HG03095 (cell line): ENCODE measurements around the gene KIF26A.
"Not testable (repeated sequence)": the region's sequence is repeated elsewhere in the genome, so short reads cannot be mapped to it uniquely, and the experiment has no call there.

Experiments used
- ATAC-seq: cut with Tn5 transposase; IDR thresholded peaks from one replicate; pipeline ENCODE4 v1.9.1; 2021; ENCODE audit warnings: moderate library complexity; ENCODE audit not compliant: unreplicated experiment

The KIF26A gene

DNA sequence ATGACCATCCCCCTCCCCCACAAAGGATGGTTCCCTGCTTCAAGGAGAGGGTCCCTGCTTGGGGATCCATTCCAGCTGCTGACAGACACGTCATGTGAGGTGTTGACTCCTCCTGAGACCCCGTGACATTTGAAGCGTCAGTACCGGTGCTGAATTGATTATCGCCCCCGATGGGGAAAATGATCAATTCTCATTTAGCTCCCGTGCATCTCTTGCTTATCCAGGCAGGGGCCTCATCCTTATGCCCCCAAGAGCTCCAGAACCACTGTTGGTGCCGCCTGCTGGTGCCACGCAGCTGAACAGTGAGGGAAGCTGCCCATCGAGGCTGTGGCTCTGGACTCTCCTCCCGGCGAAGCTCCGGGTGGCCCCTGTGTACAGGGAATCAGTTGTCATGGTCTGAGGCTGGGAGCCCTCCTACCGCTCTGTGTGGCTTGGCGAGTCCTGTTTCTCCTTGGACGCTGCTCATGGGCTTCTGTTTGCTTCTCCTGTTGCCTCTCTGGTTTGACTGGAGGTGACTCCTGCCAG lies 4.6 kb downstream of the KIF26A start:
- ATAC-seq = no peak

DNA sequence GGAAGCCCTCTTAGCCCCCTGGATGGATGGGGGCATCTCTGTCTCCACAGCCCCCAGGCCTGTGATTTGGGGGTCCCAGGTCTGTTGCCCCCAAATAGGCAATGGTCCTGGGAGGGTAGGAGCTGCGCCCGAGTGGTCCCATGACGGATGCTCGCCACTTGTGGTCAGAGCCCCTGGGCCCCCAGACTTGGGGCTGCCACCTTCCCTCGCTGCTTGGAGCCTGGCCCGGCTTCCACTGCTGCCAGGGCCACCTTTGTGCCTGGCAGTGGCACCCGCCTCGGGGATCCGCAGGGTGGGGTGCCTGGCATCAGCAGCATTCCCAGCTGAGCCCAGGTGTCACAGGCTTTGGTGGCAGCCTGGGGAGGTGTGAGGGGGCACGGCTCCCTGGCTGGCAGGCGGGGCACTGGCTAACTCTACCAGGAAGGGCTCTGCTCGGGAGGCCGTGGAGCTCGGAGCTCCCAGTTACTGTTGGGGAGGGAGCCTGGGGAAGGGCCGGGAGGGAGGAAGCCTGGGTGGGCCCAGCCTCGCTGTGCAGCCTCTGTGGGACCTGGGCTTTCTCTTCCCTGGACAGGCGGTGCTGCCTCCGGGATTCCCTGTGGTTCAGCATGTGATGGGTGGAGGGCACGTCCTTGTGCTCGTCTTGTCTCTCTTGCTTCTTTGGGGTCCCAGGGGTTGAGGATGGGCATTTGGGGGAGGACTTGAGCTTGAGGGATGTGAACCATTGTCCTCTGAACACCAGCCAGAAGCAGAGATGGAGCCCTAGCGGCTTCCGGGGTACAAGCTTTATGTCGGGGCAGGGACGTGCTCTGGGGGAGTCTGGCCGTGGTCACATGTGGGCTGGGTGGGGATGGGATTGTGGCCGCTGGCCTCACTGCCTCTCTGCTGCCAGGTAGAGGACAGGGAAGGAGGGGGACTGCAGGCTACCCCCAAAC lies 5.4 kb downstream of the KIF26A start:
- no peak for ATAC-seq

DNA sequence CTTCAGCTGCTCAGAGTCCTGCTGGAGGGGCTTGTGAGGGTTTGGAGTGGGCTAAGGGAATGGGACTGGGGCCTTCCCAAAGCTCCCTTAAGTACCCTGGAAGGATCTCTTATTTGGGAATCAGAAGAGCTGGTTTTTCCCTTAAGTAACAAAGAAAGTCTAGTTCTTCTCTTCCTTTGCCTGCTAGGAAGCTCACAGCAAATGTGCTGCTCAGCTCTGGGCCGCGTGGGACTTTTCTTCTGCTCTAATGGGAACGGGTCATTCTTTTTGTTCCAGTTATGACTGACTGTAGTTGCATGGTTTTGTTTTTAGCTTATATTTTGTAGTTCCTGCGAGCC lies 6.0 kb downstream of the KIF26A start:
- ATAC-seq = no peak

DNA sequence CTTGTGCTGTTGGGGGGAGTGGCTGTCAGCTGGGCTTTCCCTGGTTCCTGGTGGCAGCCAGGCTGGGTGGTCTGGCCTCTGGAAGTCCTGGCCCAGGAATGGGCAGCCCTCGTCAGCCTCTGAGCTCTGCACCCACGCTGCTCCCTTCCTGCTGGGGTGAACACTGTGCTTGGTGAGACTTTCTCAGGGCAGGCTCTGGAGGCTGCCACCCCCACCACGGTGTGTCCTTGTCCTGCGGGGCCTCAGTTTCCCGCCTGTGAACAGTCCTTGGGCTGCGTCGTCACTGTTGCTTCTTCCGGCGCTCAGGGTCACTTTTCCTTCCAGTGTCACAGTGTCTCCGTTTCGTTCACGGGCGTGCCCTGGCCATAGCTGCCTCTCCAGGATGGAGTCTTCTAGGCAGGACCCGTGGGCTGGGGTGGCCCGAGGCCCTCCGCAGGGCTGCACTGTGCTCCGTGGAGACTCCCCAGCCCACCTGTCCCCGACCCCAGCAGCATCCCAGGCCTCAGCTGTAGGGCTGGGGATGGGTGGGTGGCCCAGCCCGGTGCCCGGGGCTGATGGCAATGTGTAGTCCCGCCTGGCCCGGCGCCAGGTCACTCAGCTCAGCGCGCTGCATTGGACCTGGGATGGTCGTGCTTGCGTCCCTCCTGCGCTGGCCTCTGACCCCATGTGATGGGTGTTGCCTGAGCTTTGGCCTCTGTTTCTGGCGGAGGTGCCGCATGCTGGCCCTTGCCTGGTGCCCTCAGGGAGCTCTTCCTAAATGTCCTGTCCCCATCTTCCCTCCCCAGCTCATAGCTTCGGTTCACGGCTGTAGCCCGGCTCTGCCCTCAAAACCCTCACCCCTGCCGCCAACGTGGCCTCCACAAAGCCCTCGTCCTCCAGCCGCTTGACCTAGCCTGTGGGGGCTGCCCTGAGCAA lies 6.8 kb downstream of the KIF26A start:
- no peak for ATAC-seq

- no peak for ATAC-seq
Observed at GRCh38 chr14:104145826-104146601, 7.6 kb downstream of the KIF26A start.

- ATAC-seq = no peak
Observed at GRCh38 chr14:104146651-104147345, 8.4 kb downstream of the KIF26A start.

DNA sequence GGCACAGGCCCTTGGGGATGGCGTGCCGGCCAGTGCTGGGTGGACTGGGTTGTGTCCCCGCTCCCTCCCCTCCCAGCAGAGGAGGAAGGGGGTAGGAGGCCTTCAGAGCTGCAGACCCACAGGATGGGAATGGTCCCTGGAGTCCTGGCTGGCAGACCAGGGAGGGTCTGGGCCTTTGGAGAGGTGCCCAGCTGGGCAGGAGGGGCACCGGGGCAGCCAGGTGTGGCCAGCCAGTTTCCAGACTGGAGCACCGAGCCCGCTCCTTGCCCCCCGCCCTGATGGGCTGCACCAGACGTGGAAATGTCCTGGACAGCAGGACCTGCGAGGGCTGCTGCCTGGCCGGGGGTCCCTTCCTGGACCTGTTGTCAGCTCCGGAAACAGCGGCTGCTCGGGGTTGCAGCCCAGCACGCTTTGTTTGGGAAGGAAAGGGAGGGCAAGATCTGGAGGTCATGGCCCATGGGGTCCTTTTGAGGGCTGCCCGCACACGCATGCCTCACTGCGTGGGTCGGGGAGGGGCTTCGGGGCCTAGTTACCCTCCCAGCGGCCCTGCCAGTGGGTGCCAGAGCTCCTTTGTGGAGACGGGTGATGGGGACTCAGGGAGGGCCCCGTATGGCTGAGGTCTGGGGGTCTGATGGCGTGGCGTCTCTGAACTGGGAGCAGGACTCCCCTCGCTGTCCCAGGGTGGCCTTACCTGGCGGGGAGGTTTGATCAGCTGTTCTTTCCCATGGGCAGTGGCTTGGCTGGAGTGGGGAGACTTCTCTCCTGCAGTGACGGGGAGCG lies 9.1 kb downstream of the KIF26A start:
- ATAC-seq = no peak

DNA sequence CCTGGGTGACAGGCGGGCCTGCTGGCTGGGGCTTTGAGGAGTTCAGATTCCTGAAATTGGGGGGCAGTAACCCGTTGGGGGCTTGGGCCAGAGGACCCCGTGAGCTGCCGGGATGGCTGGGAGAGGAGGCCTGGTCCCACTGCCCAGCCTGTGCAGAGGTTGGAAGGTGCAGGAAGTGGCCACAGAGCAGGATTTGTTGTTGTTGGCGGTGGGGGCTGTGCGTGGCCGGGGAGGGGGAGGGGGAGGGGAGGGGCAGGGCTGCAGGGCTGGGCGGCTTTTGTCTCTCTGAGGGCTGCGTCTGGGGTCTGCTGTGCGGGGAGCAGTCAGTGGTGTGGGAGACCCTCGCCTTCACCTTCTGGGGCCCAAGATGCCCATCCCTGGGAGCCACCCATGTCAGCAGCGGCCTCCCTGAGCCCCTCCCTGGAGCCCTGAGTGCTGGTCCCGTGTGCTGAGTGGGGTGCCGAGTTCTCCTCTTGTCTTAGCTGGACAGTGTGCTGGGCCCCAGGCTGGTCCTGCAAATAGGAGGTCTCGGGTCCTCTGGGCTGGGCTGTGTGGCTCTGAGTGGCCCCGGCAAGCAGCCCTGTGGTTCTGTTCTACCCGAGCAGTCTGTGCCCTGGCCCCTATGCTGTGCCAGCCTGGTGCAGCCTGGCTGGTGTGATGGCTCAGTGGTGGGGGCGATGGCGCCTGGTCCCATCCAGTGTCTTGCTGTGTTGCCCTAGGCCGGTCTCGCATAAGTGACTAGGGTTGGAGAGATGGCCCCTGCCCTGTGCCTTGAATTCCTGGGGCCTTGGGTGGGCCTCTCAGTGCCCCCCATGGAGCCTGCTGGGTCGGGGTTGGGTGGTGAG lies 10.3 kb downstream of the KIF26A start:
- no peak for ATAC-seq

DNA sequence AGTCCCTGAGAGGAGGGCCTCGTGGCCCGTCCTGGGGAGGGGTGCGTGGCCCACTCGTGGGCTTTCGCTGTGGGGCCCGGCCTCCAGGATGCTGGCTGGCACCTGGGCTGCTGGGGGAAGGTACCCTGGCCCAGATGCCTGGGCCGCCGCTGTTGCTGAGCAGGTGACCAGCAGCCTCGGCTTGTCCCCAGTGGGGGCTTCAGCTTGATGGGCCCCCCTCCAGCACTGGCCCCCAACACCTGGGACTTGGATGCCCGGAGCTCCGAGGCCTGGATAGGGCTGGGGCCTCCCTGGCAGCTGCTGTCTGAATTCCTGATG lies 10.8 kb downstream of the KIF26A start:
- ATAC-seq = no peak

DNA sequence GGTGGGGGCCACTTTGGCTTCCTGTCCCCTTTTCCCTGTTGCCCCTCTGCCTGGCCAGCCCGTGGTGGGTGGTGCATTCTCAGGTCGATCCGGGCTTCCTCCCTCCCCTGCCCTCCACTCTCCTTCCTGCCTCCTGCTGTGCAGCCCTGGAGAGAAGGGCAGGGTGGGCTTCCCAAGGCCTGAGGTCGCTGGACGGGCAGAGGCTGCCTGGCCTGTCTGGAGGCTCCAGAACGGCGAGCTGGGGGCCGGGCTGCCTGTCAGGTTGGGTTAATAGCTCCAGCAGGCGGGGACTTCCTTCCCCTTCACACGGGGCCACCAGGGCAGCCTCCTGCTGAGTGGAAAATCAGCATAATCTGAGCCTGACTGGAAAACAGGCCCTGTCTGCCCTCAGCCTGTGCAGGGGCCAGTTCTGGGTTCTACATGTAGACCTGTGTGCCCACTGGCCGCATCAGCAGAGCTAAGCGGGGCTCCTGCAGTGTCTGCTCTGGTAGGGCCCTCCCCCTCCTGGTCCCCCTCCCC lies 11.3 kb downstream of the KIF26A start:
- no peak for ATAC-seq

- no peak for ATAC-seq
Observed at GRCh38 chr14:104150136-104151025, 12.0 kb downstream of the KIF26A start.

DNA sequence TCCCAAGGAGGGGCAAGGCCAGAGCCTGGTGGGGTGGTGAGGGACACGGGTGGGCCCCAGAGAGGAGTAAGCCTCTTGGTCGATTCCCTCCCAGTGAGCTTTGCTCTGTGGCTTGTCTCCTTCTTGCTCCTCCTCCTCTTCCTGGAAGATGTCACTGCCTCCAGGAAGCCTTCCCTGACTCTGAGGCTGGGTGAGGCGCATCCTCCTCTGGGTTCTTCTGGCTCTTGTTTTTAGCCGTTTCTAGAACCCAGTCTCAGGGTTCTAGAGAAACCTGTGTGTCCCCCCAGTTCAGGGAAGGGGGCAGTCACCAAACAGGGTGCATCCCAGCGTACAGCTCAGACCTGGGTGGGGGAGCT lies 12.6 kb downstream of the KIF26A start:
- ATAC-seq = no peak

GRCh38 chr14:104151566-104152245 lies 13.3 kb downstream of the KIF26A start:
- ATAC-seq = no peak

- no peak for ATAC-seq
Observed at GRCh38 chr14:104152246-104152575, 13.8 kb downstream of the KIF26A start.

DNA sequence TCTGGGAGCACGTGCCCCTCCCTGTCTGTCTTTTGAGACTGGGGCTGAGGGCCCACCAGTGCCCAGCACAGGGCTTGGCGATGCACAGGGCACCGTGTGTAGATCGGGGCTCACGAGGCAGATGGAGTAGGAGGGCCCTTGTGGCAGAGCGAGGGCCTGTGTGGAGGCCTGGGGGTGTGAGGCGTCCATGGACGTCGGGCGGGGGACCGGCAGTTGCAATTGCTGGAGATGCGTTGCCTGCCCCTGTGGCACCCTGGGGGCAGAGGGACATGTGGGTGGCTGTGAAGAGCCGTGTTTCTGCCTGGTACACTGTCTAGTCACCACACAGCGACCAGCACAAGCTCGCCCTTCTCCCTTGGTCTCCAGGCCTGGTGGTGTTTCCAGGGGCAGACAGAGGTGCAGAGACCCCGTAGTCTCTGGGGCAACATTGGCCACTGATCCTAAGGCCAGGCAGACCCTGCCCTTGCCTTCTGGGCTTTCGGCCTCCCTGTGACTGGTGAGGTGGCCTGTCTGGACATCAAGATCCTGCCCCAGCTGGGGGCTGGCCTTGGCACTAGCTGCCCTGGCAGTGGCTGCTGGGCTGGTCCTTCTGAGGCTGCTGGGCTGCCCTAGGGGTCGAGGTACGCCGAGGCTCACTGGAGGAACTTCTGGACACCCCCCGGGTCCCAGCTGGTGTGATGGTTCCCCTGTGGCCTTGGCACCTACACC lies 14.5 kb downstream of the KIF26A start:
- no peak for ATAC-seq

GRCh38 chr14:104153394-104153755 lies 15.0 kb downstream of the KIF26A start:
- not testable (repeated sequence) for ATAC-seq

- no peak for ATAC-seq
Observed at GRCh38 chr14:104154246-104154645, 15.9 kb downstream of the KIF26A start.
